Measurements from ENCODE around the gene EXTL2. TPM values are rescaled to one million over a fixed set of nuclear protein-coding genes. Genes with fewer than 3 reads are reported as not detected.
A peak's percentile ranks its signal among the peaks of the same experiment; 100 is the strongest.

Gene EXTL2
- total RNA-seq, 6 experiments from 2014 or later: 5.2 to 8.7 (median 7.4) TPM

GRCh38 chr1:100869996-100870395 is 24.6 kb downstream of the EXTL2 start:
- H3K27ac ChIP-seq: no peak overlapping the region
- no peaks in the 10 kb centered on the region for H3K9me3 ChIP-seq
- H3K27me3 ChIP-seq: no peaks in the 10 kb centered on the region
- intact Hi-C loops (cut with DNase I): loop anchor here (10.0 kb wide), 3 partner anchors 265 to 1055 kb away; no protein-coding TSS in a partner anchor
- H3K4me1 ChIP-seq: no peaks in the 10 kb centered on the region
- no peaks in the 10 kb centered on the region for H3K36me3 ChIP-seq
- H3K4me3 ChIP-seq: no peak overlapping the region
- 75% methylated on average over 2 of the region's 2 CpGs for WGBS (ENCODE audit: insufficient coverage, low coverage, low lambda C conversion rate, missing lambda C conversion rate)
- no peak for ATAC-seq
- no peak for DNase-seq
- TF ChIP-seq, protein P1, sequence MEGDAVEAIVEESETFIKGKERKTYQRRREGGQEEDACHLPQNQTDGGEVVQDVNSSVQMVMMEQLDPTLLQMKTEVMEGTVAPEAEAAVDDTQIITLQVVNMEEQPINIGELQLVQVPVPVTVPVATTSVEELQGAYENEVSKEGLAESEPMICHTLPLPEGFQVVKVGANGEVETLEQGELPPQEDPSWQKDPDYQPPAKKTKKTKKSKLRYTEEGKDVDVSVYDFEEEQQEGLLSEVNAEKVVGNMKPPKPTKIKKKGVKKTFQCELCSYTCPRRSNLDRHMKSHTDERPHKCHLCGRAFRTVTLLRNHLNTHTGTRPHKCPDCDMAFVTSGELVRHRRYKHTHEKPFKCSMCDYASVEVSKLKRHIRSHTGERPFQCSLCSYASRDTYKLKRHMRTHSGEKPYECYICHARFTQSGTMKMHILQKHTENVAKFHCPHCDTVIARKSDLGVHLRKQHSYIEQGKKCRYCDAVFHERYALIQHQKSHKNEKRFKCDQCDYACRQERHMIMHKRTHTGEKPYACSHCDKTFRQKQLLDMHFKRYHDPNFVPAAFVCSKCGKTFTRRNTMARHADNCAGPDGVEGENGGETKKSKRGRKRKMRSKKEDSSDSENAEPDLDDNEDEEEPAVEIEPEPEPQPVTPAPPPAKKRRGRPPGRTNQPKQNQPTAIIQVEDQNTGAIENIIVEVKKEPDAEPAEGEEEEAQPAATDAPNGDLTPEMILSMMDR (IDR thresholded peaks at IDR 0.05): no peak
- no peak for TF ChIP-seq POLR2A (IDR thresholded peaks at IDR 0.05)

GRCh38 chr1:100868364-100868995 is 26.2 kb downstream of the EXTL2 start:
- no peaks in the 10 kb centered on the region for H3K4me1 ChIP-seq
- DNase-seq: no peak
- no peaks in the 10 kb centered on the region for H3K27me3 ChIP-seq
- TF ChIP-seq POLR2A (IDR thresholded peaks at IDR 0.05): no peak
- TF ChIP-seq, protein P1 (IDR thresholded peaks at IDR 0.05): peak; percentile 75 to 86 (median 78)
- peak; percentile 57 to 78 (median 72) for ATAC-seq
- H3K27ac ChIP-seq: no peak overlapping the region
- no peaks in the 10 kb centered on the region for H3K36me3 ChIP-seq
- intact Hi-C loops (cut with DNase I): loop anchor here (10.0 kb wide), 3 partner anchors 264 to 1054 kb away; no protein-coding TSS in a partner anchor
- 4% methylated on average over 7 of the region's 7 CpGs for WGBS (ENCODE audit: insufficient coverage, low coverage, low lambda C conversion rate, missing lambda C conversion rate)
- H3K9me3 ChIP-seq: no peaks in the 10 kb centered on the region
- H3K4me3 ChIP-seq: no peak overlapping the region

- H3K27me3 ChIP-seq: no peaks in the 10 kb centered on the region
- no peak overlapping the region for H3K27ac ChIP-seq
- H3K4me1 ChIP-seq: no peaks in the 10 kb centered on the region
- no peak for DNase-seq
- intact Hi-C loops (cut with DNase I): loop anchor here (10.0 kb wide), 3 partner anchors 262 to 1052 kb away; no protein-coding TSS in a partner anchor
- no peaks in the 10 kb centered on the region for H3K9me3 ChIP-seq
- H3K36me3 ChIP-seq: no peaks in the 10 kb centered on the region
- ATAC-seq: no peak
- H3K4me3 ChIP-seq: no peak overlapping the region
- WGBS (ENCODE audit: insufficient coverage, low coverage, low lambda C conversion rate, missing lambda C conversion rate): 55% methylated on average over 2 of the region's 2 CpGs
- TF ChIP-seq POLR2A (IDR thresholded peaks at IDR 0.05): no peak
- TF ChIP-seq, protein P1 (IDR thresholded peaks at IDR 0.05): no peak
Measured at GRCh38 chr1:100866901-100867206, 27.8 kb downstream of the EXTL2 start.

DNA sequence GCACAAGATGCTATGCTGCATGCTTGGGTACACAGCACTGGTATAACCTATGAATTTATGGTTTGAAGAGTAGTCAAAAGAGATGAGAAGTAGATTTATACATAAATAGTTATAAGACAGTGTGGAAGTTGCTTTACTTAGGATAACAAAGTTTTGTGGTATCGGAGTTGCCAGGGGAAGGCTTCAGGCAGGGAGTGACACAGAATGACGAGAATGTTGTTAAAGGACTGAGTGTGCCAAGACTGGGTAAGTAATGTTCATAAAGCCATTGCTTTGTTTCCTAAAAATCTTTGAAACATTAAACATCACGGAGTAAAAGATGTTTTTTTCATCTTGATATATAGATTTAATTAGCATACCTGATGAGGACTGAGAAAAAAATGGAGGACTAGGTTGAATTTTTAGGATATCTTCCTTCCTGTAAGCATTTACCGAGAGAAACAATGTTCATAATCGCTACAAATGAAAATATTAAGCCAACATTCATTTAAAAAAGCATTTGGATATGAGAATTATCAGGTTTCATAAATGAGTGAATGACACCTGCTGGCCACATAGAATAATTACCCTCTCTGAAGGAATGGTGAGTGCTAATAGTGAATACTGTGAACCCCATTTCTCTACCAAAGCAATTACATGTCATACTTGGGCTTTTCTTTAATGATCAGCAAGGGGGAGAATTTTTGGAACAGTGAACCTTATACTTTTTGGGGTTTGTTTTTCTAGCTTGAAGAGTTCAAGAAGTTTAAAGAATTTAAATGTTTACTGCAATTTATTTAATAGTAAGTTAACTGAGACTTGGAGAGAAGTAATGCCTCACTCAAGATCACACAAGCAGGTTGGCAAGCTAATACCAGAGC is 28.4 kb downstream of the EXTL2 start:
- no peak for DNase-seq
- no peaks in the 10 kb centered on the region for H3K4me1 ChIP-seq
- TF ChIP-seq POLR2A (IDR thresholded peaks at IDR 0.05): no peak
- TF ChIP-seq, protein P1 (IDR thresholded peaks at IDR 0.05): peak; percentile 56 to 74 (median 63)
- no peaks in the 10 kb centered on the region for H3K36me3 ChIP-seq
- H3K9me3 ChIP-seq: no peaks in the 10 kb centered on the region
- no peak overlapping the region for H3K27ac ChIP-seq
- ATAC-seq: peak; percentile 77 to 85 (median 80)
- intact Hi-C loops (cut with DNase I): loop anchor here (10.0 kb wide), 3 partner anchors 261 to 1051 kb away; no protein-coding TSS in a partner anchor
- H3K27me3 ChIP-seq: no peaks in the 10 kb centered on the region
- WGBS (ENCODE audit: insufficient coverage, low coverage, low lambda C conversion rate, missing lambda C conversion rate): 19% methylated on average over 5 of the region's 5 CpGs
- no peak overlapping the region for H3K4me3 ChIP-seq

All from right lobe of liver (tissue), 6 donors.